Measurements from ENCODE around the gene CGB7.

GRCh38 chr19:49017041-49017665, 40.4 kb downstream of the CGB7 start, which contains the start of gene LHB:
- no peak; the same call in 1 of the 2 replicates for TF ChIP-seq POLR2AphosphoS5 (IDR thresholded peaks at IDR 0.05; ENCODE audit: low read depth, low read length)
- TF ChIP-seq FOXP2 (optimal IDR thresholded peaks at IDR 0.05; ENCODE audit: borderline replicate concordance, extremely low read depth, extremely low read length, insufficient read depth): no peak
- no peak for TF ChIP-seq TAF1 (IDR thresholded peaks at IDR 0.05; ENCODE audit: borderline replicate concordance, insufficient read depth, low read length)
- TF ChIP-seq REST (IDR thresholded peaks at IDR 0.05; ENCODE audit: insufficient read depth in 1 of 2, low read depth in 2 of 2, low read length in 2 of 2): no peak
- no peak for TF ChIP-seq SIN3A (IDR thresholded peaks at IDR 0.05; ENCODE audit: borderline replicate concordance, insufficient read depth, low read length)
